ENCODE measurements around the gene MAMSTR.

DNA sequence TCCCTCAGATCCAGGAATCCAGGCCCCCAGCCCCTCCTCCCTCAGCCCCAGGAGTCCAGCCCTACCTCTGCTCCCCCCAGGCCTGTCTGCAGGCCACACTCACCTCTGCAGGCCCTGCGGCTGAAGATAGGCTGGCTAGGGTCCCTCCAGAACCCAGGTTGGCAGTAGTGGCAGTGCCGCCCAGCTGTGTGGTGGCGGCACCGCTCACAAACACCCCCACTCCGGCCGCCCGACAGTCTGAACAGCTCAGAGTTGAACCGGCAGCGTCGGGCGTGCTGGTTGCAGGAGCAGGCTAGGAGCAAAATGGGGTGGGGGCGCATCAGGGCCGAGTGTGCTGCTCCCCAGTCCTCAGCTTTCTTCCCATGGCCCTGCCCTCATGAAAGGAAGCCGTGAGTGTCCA lies 55.0 kb downstream of the MAMSTR start:
- no peak for TF ChIP-seq POLR2A (IDR thresholded peaks at IDR 0.05)
- TF ChIP-seq, protein P1, sequence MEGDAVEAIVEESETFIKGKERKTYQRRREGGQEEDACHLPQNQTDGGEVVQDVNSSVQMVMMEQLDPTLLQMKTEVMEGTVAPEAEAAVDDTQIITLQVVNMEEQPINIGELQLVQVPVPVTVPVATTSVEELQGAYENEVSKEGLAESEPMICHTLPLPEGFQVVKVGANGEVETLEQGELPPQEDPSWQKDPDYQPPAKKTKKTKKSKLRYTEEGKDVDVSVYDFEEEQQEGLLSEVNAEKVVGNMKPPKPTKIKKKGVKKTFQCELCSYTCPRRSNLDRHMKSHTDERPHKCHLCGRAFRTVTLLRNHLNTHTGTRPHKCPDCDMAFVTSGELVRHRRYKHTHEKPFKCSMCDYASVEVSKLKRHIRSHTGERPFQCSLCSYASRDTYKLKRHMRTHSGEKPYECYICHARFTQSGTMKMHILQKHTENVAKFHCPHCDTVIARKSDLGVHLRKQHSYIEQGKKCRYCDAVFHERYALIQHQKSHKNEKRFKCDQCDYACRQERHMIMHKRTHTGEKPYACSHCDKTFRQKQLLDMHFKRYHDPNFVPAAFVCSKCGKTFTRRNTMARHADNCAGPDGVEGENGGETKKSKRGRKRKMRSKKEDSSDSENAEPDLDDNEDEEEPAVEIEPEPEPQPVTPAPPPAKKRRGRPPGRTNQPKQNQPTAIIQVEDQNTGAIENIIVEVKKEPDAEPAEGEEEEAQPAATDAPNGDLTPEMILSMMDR (IDR thresholded peaks at IDR 0.05) = no peak

All from adrenal gland (tissue), 5 donors.